ENCODE measurements around the gene ANP32A.

The ANP32A gene

GRCh38 chr15:68743256-68743655 is 77.4 kb downstream of the ANP32A start:
- DNase-seq (ENCODE audit: low spot score), result no peak

DNA sequence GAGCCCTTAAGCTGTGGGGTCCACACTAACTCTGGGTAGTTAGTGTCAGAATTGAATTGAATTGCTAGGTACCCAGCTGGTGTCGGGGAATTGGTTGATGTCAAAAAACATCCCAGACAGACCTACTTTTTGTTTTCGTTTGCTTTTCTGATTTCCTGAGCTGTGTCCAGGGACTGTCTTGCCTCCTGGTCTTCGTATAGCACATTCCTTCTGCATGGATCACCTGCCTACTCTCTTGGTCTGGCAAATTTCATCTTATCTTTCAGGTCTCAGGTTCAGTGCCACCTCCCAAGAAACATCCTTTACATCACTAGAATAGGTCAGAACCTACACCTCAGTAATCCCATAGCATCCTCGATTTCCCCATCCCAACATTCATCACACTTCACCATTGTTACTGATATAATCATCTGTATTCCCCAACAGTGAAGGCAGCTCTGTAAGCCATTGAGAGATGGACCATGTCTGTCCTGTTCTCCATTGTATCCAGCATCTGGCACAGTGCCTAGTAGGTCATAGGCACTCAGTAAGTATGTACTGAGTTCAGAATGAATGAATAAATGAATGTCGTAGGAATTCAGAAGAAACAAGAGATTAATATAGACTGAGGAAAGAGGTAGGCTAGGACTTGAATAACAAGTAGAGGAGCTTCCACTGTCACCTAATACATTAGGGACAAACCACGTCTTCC is 81.2 kb downstream of the ANP32A start:
- no peak for DNase-seq (ENCODE audit: low spot score)

DNA sequence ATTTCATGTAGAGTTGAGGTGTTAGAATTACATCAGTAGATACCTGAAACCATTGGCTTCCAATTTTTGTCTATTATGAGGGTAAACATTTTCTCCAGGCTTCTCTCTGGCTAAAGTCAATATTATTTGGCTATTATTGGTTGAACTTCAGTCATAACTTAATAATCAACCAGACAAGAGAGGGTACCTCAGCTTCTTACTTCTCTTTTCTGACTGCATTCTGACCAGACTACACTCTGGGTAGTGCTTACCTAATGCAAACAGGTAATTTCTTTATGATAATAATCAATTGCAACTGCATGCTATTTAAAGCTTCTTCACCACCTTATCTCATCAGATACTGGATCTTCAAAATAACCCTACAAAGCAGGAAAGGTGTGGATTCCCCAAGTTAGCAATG is 85.1 kb downstream of the ANP32A start:
- no peak for DNase-seq (ENCODE audit: low spot score)

GRCh38 chr15:68734881-68735280 is 85.8 kb downstream of the ANP32A start:
- DNase-seq (ENCODE audit: low spot score), result no peak

- no peak for DNase-seq (ENCODE audit: low spot score)
Observed at GRCh38 chr15:68734352-68734751, 86.3 kb downstream of the ANP32A start.

DNA sequence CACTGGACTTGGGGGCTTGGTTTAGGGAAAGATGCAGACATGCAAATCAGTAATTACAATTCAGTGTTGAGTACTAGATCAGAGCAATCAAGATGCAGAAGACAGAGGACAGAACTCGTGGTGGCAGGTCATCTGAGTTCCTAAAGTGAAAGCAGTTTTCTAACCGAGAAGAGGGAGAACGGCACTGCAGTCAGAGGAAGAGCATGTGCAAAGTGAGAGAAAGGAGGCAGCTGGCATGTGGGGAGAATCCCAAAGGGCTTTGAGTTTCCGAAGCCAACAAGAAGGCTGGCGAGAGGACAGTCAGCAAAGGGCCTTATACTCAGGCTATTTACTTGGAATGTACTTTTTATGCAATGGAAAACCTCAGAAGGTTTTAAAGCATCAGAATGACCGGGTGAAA is 87.0 kb downstream of the ANP32A start:
- peak; percentile 28 for DNase-seq (ENCODE audit: low spot score)

- DNase-seq (ENCODE audit: low spot score), result no peak
Observed at GRCh38 chr15:68732451-68732850, 88.2 kb downstream of the ANP32A start.

GRCh38 chr15:68730976-68731897 is 89.5 kb downstream of the ANP32A start:
- DNase-seq (ENCODE audit: low spot score), result no peak

- DNase-seq (ENCODE audit: low spot score), result peak; percentile 29
Observed at GRCh38 chr15:68730471-68730919, 90.2 kb downstream of the ANP32A start.

- no peak for DNase-seq (ENCODE audit: low spot score)
Observed at GRCh38 chr15:68729789-68730411, 90.8 kb downstream of the ANP32A start.
